Endothelial cell (in vitro differentiated cells): ENCODE data around the gene CFAP410. TPM values are rescaled to one million over a fixed set of nuclear protein-coding genes. Genes with fewer than 3 reads are reported as not detected.

Source experiments
- DNase-seq: peaks from one replicate; pipeline ENCODE4 v3.0.0; 2021; ENCODE audit warnings: low spot score
- H3K27ac Mint-ChIP-seq: one replicate; pipeline ENCODE4 v1.8.0; 2021; ENCODE audit warnings: mixed read lengths, inconsistent platforms; ENCODE audit not compliant: unreplicated experiment
- H3K27me3 Mint-ChIP-seq: one replicate; pipeline ENCODE4 v1.8.0; 2021; ENCODE audit warnings: mild to moderate bottlenecking, moderate library complexity, mixed read lengths, inconsistent platforms; ENCODE audit not compliant: unreplicated experiment
- H3K36me3 Mint-ChIP-seq: one replicate; pipeline ENCODE4 v1.8.0; 2021; ENCODE audit warnings: mild to moderate bottlenecking, low read depth, mixed read lengths, inconsistent platforms; ENCODE audit not compliant: unreplicated experiment
- H3K4me1 Mint-ChIP-seq: one replicate; pipeline ENCODE4 v1.8.0; 2021; ENCODE audit warnings: mild to moderate bottlenecking, mixed read lengths, inconsistent platforms; ENCODE audit not compliant: unreplicated experiment
- H3K4me3 Mint-ChIP-seq: one replicate; pipeline ENCODE4 v1.8.0; 2021; ENCODE audit warnings: mild to moderate bottlenecking, mixed read lengths, inconsistent platforms; ENCODE audit not compliant: unreplicated experiment
- H3K9me3 Mint-ChIP-seq: one replicate; pipeline ENCODE4 v1.8.0; 2021; ENCODE audit warnings: mixed read lengths, inconsistent platforms; ENCODE audit not compliant: unreplicated experiment
- total RNA-seq: library from RNA; stranded (reverse); fragmentation: NEBNext Ultra II Directional; extraction: Animal tissue kit (Norgen Biotek cat#: 25700); gene quantifications from one replicate; pipeline ENCODE4 v1.2.1, GENCODE V29; 2021; ENCODE audit not compliant: unreplicated experiment
- TF ChIP-seq, protein P1 (sequence below): fragments of 200-600 bp; sonication (generic); IDR thresholded peaks from one replicate; pipeline ENCODE4 v1.5.0; 2021; ENCODE audit warnings: antibody characterized with exemption; ENCODE audit not compliant: unreplicated experiment

The CFAP410 gene
- total RNA-seq, 1 donor from 2014 or later, result 12.2 TPM

DNA sequence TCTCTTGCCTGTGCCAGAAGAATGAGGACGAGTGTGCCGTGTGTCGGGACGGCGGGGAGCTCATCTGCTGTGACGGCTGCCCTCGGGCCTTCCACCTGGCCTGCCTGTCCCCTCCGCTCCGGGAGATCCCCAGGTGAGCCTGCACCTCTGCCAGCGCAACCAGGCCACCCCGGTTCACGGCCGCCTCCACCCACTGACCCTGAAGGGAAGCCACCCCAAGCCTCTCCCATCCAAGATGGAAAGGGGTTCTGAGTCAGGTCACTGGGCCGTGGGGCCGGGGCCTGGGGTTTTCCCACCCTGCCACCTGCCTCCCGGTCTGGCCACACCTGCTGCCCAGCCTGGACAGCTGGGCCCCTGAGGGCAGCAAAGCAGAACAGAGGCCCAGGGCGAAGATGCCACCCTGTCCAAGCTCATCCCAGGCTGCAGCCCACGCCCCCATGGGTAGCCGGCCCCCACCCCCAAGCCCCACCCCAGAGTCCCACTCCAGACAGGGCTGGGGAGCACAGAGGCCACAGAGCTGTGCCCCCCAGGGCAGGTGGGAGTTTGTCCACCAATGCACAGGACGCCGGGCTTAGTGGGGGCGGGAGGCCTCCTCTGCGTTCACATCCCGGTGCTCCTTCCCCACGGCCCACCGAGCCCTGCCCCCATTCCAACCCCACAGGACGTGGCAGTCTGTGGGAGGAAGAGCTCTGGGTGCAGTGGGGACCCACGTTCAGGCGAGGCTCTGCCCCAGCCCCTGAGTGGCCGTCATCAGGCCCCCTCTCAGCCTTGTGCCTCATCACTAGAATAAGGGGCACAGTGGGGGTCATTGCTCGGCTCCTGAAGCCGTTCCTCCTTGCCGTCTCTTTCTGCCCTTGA, 47.9 kb downstream of the CFAP410 start:
- DNase-seq, result no peak
- no peaks in the 10 kb centered on the region for H3K9me3 Mint-ChIP-seq
- no peaks in the 10 kb centered on the region for H3K4me1 Mint-ChIP-seq
- H3K36me3 Mint-ChIP-seq, result no peaks in the 10 kb centered on the region
- H3K4me3 Mint-ChIP-seq, result no peak overlapping the region
- TF ChIP-seq, protein P1, sequence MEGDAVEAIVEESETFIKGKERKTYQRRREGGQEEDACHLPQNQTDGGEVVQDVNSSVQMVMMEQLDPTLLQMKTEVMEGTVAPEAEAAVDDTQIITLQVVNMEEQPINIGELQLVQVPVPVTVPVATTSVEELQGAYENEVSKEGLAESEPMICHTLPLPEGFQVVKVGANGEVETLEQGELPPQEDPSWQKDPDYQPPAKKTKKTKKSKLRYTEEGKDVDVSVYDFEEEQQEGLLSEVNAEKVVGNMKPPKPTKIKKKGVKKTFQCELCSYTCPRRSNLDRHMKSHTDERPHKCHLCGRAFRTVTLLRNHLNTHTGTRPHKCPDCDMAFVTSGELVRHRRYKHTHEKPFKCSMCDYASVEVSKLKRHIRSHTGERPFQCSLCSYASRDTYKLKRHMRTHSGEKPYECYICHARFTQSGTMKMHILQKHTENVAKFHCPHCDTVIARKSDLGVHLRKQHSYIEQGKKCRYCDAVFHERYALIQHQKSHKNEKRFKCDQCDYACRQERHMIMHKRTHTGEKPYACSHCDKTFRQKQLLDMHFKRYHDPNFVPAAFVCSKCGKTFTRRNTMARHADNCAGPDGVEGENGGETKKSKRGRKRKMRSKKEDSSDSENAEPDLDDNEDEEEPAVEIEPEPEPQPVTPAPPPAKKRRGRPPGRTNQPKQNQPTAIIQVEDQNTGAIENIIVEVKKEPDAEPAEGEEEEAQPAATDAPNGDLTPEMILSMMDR, result no peak
- no peaks in the 10 kb centered on the region for H3K27me3 Mint-ChIP-seq
- H3K27ac Mint-ChIP-seq, result no peak overlapping the region

DNA sequence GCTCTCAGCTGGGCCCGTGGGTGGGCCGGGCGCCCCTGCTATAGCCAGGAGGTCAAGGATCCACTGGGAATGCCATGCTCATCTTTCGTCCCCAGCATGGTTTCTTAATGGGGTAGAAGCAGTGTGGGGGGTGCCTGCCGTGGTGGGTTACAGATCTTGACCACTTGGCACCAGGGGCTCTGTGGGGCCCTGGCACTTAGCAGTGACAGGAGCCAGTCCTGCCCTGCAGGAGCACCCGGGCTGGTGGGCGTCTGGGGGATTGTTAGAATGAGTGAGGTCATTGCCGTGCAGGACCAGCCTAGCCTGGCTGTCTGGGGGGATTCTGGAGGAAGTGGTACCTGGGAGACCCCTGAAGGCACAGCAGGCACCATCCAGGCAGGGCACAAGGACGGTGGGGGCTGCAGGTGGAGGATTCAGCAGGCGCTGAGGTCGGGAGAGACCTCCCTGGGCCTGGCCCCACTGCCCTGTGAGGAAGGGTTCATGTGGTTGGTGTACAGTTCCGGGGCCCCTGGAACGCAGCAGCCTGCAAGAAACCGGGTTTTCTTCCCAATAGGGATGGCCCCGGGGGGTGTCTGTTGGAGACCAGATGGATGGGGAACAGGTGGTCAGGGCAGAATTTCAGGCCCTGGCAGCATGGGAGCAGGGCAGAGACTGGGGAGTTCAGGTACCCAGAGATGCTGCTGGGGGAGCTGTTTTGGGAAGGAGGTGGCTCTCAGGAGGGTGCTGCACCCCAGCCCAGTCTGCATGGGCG, 48.7 kb downstream of the CFAP410 start:
- Mint-ChIP-seq H3K27ac (no peak overlapping the region), H3K9me3 (no peaks in the 10 kb centered on the region), H3K4me3 (no peak overlapping the region), H3K36me3 (no peaks in the 10 kb centered on the region), H3K27me3 (no peaks in the 10 kb centered on the region), H3K4me1 (no peaks in the 10 kb centered on the region)
- TF ChIP-seq, protein P1, result no peak
- no peak for DNase-seq

DNA sequence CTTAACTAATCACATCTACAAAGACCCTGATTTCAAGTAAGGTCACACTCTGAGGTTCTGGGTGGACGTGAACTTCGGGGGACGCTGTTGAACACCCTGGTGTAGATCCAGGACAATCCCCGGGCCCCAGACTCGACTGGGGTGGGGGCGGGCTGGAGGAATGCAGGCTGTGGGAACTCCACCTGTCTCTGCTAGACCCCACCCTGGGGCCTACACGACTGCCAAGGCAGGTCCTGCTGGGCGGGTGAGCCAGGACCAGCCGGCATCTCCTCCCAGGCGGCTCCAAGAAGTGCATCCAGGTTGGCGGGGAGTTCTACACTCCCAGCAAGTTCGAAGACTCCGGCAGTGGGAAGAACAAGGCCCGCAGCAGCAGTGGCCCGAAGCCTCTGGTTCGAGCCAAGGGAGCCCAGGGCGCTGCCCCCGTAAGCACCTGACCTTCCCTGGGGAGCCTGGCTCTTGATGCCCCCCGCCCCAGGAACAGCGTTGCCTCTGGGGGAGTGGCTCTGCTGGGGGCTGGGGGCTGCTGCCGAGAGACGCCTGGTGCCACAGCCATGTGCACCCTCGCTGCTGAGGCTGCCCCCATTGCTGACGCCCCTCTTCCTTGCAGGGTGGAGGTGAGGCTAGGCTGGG, 49.7 kb downstream of the CFAP410 start:
- Mint-ChIP-seq H3K27me3 (peaks cover under 1% of the 10 kb centered on the region), H3K4me3 (no peak overlapping the region), H3K36me3 (no peaks in the 10 kb centered on the region), H3K4me1 (no peaks in the 10 kb centered on the region), H3K27ac (no peak overlapping the region), H3K9me3 (no peaks in the 10 kb centered on the region)
- no peak for DNase-seq
- TF ChIP-seq, protein P1, result no peak

DNA sequence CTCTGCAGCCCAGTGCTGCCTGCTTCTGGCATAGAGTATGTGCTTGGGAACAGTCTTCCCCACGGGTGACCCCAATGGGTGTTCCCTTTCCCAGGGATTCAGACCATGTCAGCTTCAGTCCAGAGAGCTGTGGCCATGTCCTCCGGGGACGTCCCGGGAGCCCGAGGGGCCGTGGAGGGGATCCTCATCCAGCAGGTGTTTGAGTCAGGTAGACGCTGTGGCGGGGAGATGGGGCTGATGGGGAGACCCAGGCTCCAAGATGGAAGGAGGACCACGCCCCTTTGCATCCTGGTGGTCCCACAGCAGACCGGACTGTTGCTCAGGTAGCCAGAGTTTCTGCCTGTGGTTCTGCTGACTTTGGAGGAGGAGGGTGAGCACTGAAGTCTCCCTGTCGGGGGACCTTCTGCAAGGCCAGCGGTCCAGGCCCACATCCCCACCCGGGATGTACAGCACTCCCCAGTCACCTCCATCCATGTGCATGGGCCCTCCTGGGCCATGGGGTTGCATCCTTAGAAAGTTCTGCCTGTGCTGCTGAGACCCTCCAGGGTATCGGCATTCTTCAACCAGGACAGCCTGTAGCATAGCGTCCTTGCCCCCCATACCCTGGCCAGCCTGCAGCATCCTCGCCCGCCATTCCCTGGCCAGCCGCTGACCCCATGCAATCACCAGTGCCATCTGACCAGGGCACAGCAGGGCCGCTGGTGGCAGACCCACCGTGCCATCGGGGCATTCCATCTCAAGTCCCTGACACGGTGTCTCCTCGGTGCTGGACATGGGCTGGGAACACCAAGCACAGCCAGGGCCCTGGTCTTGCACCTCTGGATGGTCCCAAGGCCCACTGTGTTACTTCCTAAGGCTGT, 50.7 kb downstream of the CFAP410 start:
- no peaks in the 10 kb centered on the region for H3K9me3 Mint-ChIP-seq

More for the DNA sequence above, 50.7 kb downstream of the CFAP410 start:
- H3K4me1 Mint-ChIP-seq, result no peaks in the 10 kb centered on the region
- DNase-seq, result no peak
- peaks cover 1% of the 10 kb centered on the region for H3K27me3 Mint-ChIP-seq
- no peak overlapping the region for H3K4me3 Mint-ChIP-seq
- no peaks in the 10 kb centered on the region for H3K36me3 Mint-ChIP-seq
- TF ChIP-seq, protein P1, result no peak
- H3K27ac Mint-ChIP-seq, result no peak overlapping the region
